Liver (tissue), 9 donors: Measurements from ENCODE around the gene PPP2R2B. TPM values are rescaled to one million over a fixed set of nuclear protein-coding genes. Genes with fewer than 3 reads are reported as not detected.

Experiments used
- DNase-seq: peaks from one replicate; pipeline ENCODE4 v3.0.0-alpha.2; 2017; ENCODE audit warnings: low spot score
- H3K27ac ChIP-seq, 2 donors: one replicate each; pipeline ENCODE4 v1.7.0; 2013; ENCODE audit warnings: inconsistent platforms in 2 of 2, low read length in 2 of 2, control low read depth in 1 of 2, low read depth in 1 of 2, mild to moderate bottlenecking in 1 of 2
- H3K27me3 ChIP-seq, 4 donors: one replicate each; pipeline versions ENCODE4 v1.6.1 to v1.7.0; 2013; ENCODE audit warnings: low read length in 3 of 4, inconsistent platforms in 1 of 4, mild to moderate bottlenecking in 1 of 4, moderate library complexity in 1 of 4; ENCODE audit not compliant: control insufficient read depth in 4 of 4, insufficient read depth in 4 of 4
- H3K36me3 ChIP-seq, 4 donors: one replicate each; pipeline versions ENCODE4 v1.6.1 to v1.7.0; 2013; ENCODE audit warnings: low read length in 3 of 4, mild to moderate bottlenecking in 3 of 4, low read depth in 1 of 4, moderate library complexity in 1 of 4; ENCODE audit not compliant: control insufficient read depth in 4 of 4, insufficient read depth in 3 of 4
- H3K4me1 ChIP-seq, 4 donors: one replicate each; pipeline versions ENCODE4 v1.6.1 to v1.7.0; 2013; ENCODE audit warnings: low read length in 3 of 4, mild to moderate bottlenecking in 3 of 4, moderate library complexity in 1 of 4; ENCODE audit not compliant: control insufficient read depth in 4 of 4, insufficient read depth in 4 of 4
- H3K4me3 ChIP-seq, 3 donors: one replicate each; pipeline versions ENCODE4 v1.6.1 to v1.7.0; 2013; ENCODE audit warnings: low read length in 3 of 3, control low read depth in 1 of 3, low read depth in 1 of 3, mild to moderate bottlenecking in 1 of 3
- H3K9ac ChIP-seq, 2 donors: one replicate each; pipeline ENCODE4 v1.7.0; 2013; ENCODE audit warnings: low read length in 2 of 2, mild to moderate bottlenecking in 2 of 2, moderate library complexity in 2 of 2, control low read depth in 1 of 2, low read depth in 1 of 2
- H3K9me3 ChIP-seq, 4 donors: one replicate each; pipeline versions ENCODE4 v1.6.1 to v1.7.0; 2013; ENCODE audit warnings: low read length in 3 of 4; ENCODE audit not compliant: control insufficient read depth in 4 of 4
- EGR1 ChIP-seq, 2 donors: IDR thresholded peaks; 2 replicates each; pipeline ENCODE4 v1.6.1; 2016 to 2018; ENCODE audit warnings: antibody characterized with exemption in 2 of 2, low read depth in 2 of 2
- FOXA1 ChIP-seq: IDR thresholded peaks from 2 replicates; pipeline ENCODE4 v1.6.1; 2016; ENCODE audit warnings: antibody characterized with exemption
- FOXA2 ChIP-seq: IDR thresholded peaks from 2 replicates; pipeline ENCODE4 v1.6.1; 2016; ENCODE audit warnings: antibody characterized with exemption
- GABPA ChIP-seq, 2 donors: IDR thresholded peaks in 1 of 2; conservative IDR thresholded peaks in 1 of 2; 2 replicates each; pipeline ENCODE4 v1.6.1; 2016; ENCODE audit warnings: antibody characterized with exemption in 2 of 2, mild to moderate bottlenecking in 1 of 2, moderate library complexity in 1 of 2
- NR2F2 ChIP-seq: IDR thresholded peaks from 2 replicates; pipeline ENCODE4 v1.6.1; 2016; ENCODE audit warnings: antibody characterized with exemption
- RAD21 ChIP-seq, 2 donors: IDR thresholded peaks; 2 replicates each; pipeline ENCODE4 v1.6.1; 2016; ENCODE audit warnings: antibody characterized with exemption in 2 of 2, mild to moderate bottlenecking in 2 of 2
- RXRA ChIP-seq, 2 donors: IDR thresholded peaks; 2 replicates each; pipeline ENCODE4 v1.6.1; 2017 to 2018; ENCODE audit warnings: antibody characterized with exemption in 2 of 2, mild to moderate bottlenecking in 1 of 2
- TAF1 ChIP-seq: conservative IDR thresholded peaks from 2 replicates; pipeline ENCODE4 v1.6.1; 2016; ENCODE audit warnings: antibody characterized with exemption, mild to moderate bottlenecking
- YY1 ChIP-seq: IDR thresholded peaks from 2 replicates; pipeline ENCODE4 v1.6.1; 2016; ENCODE audit warnings: antibody characterized with exemption, mild to moderate bottlenecking
- WGBS: extraction: QIAGEN DNeasy Blood & Tissue Kit; methylation state at CpG from one replicate; pipeline ENCODE4 v1.1.7; 2013; 5-methylcytosine and 5-hydroxymethylcytosine counted together
- polyA plus RNA-seq, 2 donors: library from polyadenylated mRNA; stranded (reverse) in 1 of 2; unstranded in 1 of 2; fragments of 200-250 nt in 1 of 2; fragments of >200 nt in 1 of 2; fragmentation: Nextera tagmentation in 1 of 2; extraction: Ambion mirVana in 1 of 2; gene quantifications; one replicate each; pipeline versions ENCODE4 v1.2.1 to v1.2.3, GENCODE V29; 2013 to 2015
- total RNA-seq, 2 donors: library from RNA; depleted of rRNA; stranded (reverse); fragments of >200 nt; gene quantifications; one replicate each; pipeline ENCODE4 v1.2.3, GENCODE V29; 2014
- TF ChIP-seq, protein P1 (sequence below): fragments of 150-350 bp; IDR thresholded peaks from 2 replicates; pipeline ENCODE4 v1.5.1; 2017; ENCODE audit warnings: improper control_type of control experiment, low read depth, low read length; ENCODE audit not compliant: missing input control
- TF ChIP-seq, protein P2 (sequence below): IDR thresholded peaks from 2 replicates; pipeline ENCODE4 v1.6.1; 2016; ENCODE audit warnings: antibody characterized with exemption
- TF ChIP-seq, protein P3 (sequence below): IDR thresholded peaks from 2 replicates; pipeline ENCODE4 v1.6.1; 2016; ENCODE audit warnings: antibody characterized with exemption, mild to moderate bottlenecking
- TF ChIP-seq, protein P4 (sequence below): IDR thresholded peaks from 2 replicates; pipeline ENCODE4 v1.6.1; 2016; ENCODE audit warnings: antibody characterized with exemption
- donor health status: healthy.
- donor health status: healthy.
- donor health status: healthy.
- donor health status: healthy.
- donor health status: healthy.

PPP2R2B gene
- total and polyA plus RNA-seq, 4 donors: 0.15 to 6.3 (median 0.40) TPM

DNA sequence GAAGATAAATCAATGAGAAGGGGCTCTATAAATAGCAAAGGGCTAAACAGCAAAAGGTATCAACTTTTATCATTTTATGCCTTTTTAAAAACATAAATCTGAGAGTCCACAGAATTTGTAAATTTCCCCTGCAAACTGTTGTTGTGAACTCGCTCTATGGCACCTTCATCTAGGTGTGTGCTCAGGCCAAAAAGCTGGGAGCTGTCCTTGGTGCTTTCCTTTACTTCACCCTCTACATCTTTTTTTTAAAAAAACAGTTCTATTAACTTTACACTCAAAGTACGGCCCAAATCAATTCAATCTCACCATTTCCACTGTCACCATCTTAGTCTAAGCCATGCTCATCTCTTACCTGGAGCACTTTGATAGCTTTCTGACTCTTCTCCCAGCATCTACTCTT lies 254.4 kb downstream of the PPP2R2B start (continued):
- TF ChIP-seq, protein P1, sequence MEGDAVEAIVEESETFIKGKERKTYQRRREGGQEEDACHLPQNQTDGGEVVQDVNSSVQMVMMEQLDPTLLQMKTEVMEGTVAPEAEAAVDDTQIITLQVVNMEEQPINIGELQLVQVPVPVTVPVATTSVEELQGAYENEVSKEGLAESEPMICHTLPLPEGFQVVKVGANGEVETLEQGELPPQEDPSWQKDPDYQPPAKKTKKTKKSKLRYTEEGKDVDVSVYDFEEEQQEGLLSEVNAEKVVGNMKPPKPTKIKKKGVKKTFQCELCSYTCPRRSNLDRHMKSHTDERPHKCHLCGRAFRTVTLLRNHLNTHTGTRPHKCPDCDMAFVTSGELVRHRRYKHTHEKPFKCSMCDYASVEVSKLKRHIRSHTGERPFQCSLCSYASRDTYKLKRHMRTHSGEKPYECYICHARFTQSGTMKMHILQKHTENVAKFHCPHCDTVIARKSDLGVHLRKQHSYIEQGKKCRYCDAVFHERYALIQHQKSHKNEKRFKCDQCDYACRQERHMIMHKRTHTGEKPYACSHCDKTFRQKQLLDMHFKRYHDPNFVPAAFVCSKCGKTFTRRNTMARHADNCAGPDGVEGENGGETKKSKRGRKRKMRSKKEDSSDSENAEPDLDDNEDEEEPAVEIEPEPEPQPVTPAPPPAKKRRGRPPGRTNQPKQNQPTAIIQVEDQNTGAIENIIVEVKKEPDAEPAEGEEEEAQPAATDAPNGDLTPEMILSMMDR: no peak
- TF ChIP-seq NR2F2: no peak

DNA sequence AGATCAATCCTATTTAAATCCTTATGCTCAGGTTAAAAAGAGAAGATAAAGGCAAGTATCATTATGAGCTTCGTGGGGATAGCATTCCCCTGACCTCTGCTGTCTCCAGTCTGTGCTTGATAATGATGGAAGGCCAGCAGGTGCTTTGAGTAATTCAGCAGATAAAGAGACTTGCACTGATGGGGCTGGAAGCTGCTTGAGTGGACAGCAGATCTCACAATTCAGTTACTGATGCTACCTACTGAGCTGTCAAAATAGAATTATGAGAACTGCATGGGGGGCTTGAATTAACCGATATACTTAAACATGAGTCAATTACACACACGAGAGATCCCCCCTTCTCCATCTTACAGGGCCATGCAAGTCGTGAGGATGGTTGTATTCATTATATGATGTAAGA lies 254.9 kb downstream of the PPP2R2B start:
- Histone ChIP-seq H3K36me3 (no peaks in the 10 kb centered on the region), H3K4me3 (no peak overlapping the region), H3K27ac (no peak overlapping the region), H3K27me3 (no peaks in the 10 kb centered on the region), H3K9ac (no peak overlapping the region), H3K9me3 (no peaks in the 10 kb centered on the region), H3K4me1 (peaks cover 0 to under 1% (median 0%) of the 10 kb centered on the region in 4 donors)
- TF ChIP-seq, protein P1: no peak
- no peak for TF ChIP-seq TAF1
- DNase-seq: no peak
- WGBS: 77% methylated on average over 4 of the region's 4 CpGs

DNA sequence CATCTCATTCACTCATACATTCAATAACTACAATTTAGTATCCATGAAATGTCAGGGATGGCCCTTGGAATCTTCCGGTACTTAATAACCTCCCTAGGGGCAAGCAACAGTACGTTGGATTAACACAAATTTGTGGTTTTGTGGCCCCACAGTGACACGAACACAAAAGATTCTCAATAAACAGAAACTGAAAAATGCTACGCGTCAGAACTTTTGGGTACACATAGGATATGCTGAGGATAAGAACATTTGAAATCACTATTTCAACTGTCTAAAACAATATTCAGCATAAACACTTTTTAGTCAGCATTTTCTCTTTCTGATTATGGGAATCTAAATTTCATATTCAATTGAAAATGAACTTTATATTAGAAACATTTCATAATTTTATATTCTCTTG lies 255.5 kb downstream of the PPP2R2B start:
- Histone ChIP-seq H3K36me3 (no peaks in the 10 kb centered on the region), H3K4me1 (peaks cover 0 to 3% (median 0%) of the 10 kb centered on the region in 4 donors), H3K9ac (no peak overlapping the region), H3K4me3 (no peak overlapping the region), H3K27me3 (no peaks in the 10 kb centered on the region), H3K9me3 (no peaks in the 10 kb centered on the region), H3K27ac (no peak overlapping the region)
- TF ChIP-seq RXRA (IDR thresholded peaks at IDR 0.05) (no peak), GABPA (IDR thresholded peaks at IDR 0.05 in 1 of 2, conservative IDR thresholded peaks at IDR 0.05 in 1 of 2) (no peak), TAF1 (no peak), FOXA2 (no peak), NR2F2 (no peak), EGR1 (IDR thresholded peaks at IDR 0.05; ENCODE audit: low read depth in 2 of 2) (no peak), YY1 (no peak), RAD21 (IDR thresholded peaks at IDR 0.05) (no peak), FOXA1 (no peak)
- TF ChIP-seq, protein P2, sequence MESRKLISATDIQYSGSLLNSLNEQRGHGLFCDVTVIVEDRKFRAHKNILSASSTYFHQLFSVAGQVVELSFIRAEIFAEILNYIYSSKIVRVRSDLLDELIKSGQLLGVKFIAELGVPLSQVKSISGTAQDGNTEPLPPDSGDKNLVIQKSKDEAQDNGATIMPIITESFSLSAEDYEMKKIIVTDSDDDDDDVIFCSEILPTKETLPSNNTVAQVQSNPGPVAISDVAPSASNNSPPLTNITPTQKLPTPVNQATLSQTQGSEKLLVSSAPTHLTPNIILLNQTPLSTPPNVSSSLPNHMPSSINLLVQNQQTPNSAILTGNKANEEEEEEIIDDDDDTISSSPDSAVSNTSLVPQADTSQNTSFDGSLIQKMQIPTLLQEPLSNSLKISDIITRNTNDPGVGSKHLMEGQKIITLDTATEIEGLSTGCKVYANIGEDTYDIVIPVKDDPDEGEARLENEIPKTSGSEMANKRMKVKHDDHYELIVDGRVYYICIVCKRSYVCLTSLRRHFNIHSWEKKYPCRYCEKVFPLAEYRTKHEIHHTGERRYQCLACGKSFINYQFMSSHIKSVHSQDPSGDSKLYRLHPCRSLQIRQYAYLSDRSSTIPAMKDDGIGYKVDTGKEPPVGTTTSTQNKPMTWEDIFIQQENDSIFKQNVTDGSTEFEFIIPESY: no peak
- TF ChIP-seq, protein P3, sequence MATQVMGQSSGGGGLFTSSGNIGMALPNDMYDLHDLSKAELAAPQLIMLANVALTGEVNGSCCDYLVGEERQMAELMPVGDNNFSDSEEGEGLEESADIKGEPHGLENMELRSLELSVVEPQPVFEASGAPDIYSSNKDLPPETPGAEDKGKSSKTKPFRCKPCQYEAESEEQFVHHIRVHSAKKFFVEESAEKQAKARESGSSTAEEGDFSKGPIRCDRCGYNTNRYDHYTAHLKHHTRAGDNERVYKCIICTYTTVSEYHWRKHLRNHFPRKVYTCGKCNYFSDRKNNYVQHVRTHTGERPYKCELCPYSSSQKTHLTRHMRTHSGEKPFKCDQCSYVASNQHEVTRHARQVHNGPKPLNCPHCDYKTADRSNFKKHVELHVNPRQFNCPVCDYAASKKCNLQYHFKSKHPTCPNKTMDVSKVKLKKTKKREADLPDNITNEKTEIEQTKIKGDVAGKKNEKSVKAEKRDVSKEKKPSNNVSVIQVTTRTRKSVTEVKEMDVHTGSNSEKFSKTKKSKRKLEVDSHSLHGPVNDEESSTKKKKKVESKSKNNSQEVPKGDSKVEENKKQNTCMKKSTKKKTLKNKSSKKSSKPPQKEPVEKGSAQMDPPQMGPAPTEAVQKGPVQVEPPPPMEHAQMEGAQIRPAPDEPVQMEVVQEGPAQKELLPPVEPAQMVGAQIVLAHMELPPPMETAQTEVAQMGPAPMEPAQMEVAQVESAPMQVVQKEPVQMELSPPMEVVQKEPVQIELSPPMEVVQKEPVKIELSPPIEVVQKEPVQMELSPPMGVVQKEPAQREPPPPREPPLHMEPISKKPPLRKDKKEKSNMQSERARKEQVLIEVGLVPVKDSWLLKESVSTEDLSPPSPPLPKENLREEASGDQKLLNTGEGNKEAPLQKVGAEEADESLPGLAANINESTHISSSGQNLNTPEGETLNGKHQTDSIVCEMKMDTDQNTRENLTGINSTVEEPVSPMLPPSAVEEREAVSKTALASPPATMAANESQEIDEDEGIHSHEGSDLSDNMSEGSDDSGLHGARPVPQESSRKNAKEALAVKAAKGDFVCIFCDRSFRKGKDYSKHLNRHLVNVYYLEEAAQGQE: no peak
- TF ChIP-seq, protein P4, sequence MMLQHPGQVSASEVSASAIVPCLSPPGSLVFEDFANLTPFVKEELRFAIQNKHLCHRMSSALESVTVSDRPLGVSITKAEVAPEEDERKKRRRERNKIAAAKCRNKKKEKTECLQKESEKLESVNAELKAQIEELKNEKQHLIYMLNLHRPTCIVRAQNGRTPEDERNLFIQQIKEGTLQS: no peak
- no peak for DNase-seq
- WGBS: 92% methylated on average over 5 of the region's 5 CpGs
